Activated T-cell treated with anti-CD3 and anti-CD28 coated beads for 1 hour (primary cell): ENCODE results near the gene POT1.

ENCODE experiments used
- DNase-seq: peaks from one replicate; pipeline ENCODE4 v3.0.0-alpha.2; 2020; ENCODE audit warnings: low read depth

The POT1 gene

GRCh38 chr7:124801330-124801895, 128.2 kb downstream of the POT1 start:
- DNase-seq = no peak

- no peak for DNase-seq
These were observed 129.2 kb downstream of the POT1 start for GRCh38 chr7:124800386-124800785.

GRCh38 chr7:124799448-124799847, 130.2 kb downstream of the POT1 start:
- DNase-seq = no peak

- no peak for DNase-seq
These were observed 132.9 kb downstream of the POT1 start for GRCh38 chr7:124796771-124797170.

GRCh38 chr7:124792696-124793095, 136.9 kb downstream of the POT1 start:
- DNase-seq = no peak

GRCh38 chr7:124792002-124792401, 137.6 kb downstream of the POT1 start:
- DNase-seq = no peak

GRCh38 chr7:124791426-124791825, 138.2 kb downstream of the POT1 start:
- no peak for DNase-seq

- DNase-seq = no peak
These were observed 139.0 kb downstream of the POT1 start for GRCh38 chr7:124790645-124791044.

GRCh38 chr7:124785994-124786393, 143.6 kb downstream of the POT1 start:
- no peak for DNase-seq

GRCh38 chr7:124784879-124785818, 144.5 kb downstream of the POT1 start:
- no peak for DNase-seq

- no peak for DNase-seq
These were observed 146.4 kb downstream of the POT1 start for GRCh38 chr7:124783271-124783670.

- no peak for DNase-seq
These were observed 147.5 kb downstream of the POT1 start for GRCh38 chr7:124781907-124782734.

GRCh38 chr7:124781418-124781817, 148.2 kb downstream of the POT1 start:
- DNase-seq = no peak

GRCh38 chr7:124780608-124781007, 149.0 kb downstream of the POT1 start:
- no peak for DNase-seq

- no peak for DNase-seq
These were observed 149.6 kb downstream of the POT1 start for GRCh38 chr7:124780056-124780455.

GRCh38 chr7:124779620-124780019, 150.0 kb downstream of the POT1 start:
- no peak for DNase-seq

- DNase-seq = no peak
These were observed 150.4 kb downstream of the POT1 start for GRCh38 chr7:124779194-124779593.

- DNase-seq = no peak
These were observed 152.4 kb downstream of the POT1 start for GRCh38 chr7:124777268-124777667.

- no peak for DNase-seq
These were observed 153.5 kb downstream of the POT1 start for GRCh38 chr7:124776153-124776552.

- no peak for DNase-seq
These were observed 154.2 kb downstream of the POT1 start for GRCh38 chr7:124775422-124775821.

- DNase-seq = no peak
These were observed 155.7 kb downstream of the POT1 start for GRCh38 chr7:124773938-124774337.

- no peak for DNase-seq
These were observed 156.3 kb downstream of the POT1 start for GRCh38 chr7:124773339-124773738.
